ENCODE data around the gene SUPT6H. TPM values are rescaled to one million over a fixed set of nuclear protein-coding genes. Genes with fewer than 3 reads are reported as not detected.
"Not testable (repeated sequence)": the region's sequence is repeated elsewhere in the genome, so short reads cannot be mapped to it uniquely, and the experiment has no call there.

Gene SUPT6H
- polyA plus RNA-seq, 1 of the 3 experiments (the other 2 are of a cell fraction): 26.9 TPM

GRCh38 chr17:28734712-28735241, 72.8 kb downstream of the SUPT6H start (continued):
- TF ChIP-seq EZH2phosphoT487 (IDR thresholded peaks at IDR 0.05; ENCODE audit: borderline replicate concordance, low read depth): no peak

DNA sequence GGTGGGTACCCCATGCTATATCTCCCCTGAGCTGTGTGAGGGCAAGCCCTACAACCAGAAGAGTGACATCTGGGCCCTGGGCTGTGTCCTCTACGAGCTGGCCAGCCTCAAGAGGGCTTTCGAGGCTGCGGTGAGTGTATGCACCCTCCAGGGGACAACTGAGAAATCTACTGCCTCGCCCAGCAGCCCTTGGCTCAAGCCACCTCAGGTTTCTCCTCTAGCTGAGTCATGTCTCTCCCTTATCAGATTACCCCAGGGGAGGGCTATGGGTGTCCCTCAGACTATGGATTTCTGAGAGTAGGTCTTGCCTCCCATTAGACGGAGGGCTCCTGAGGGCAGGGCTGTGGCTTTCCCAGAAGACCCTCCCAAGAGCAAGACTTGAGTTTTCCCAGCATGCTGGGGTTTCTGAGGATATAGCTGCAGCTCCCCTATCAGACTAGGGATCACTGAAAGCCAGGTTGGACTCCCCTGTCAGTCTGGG, 73.3 kb downstream of the SUPT6H start:
- Histone ChIP-seq H3F3A (replicated peaks; ENCODE audit: insufficient read depth) (no peaks in the 10 kb centered on the region), H3K27ac (ENCODE audit: low read depth in 2 of 2, low read length in 1 of 2) (no peak overlapping the region), H3K4me1 (ENCODE audit: control insufficient read depth in 1 of 2, insufficient read depth in 2 of 2, low read depth in 1 of 2, low read length in 1 of 2) (no peaks in the 10 kb centered on the region), H3K9me3 (no peaks in the 10 kb centered on the region), H3K27me3 (ENCODE audit: insufficient read depth) (no peaks in the 10 kb centered on the region), H3K9ac (no peak overlapping the region), H3K4me2 (no peak overlapping the region), H3K36me3 (replicated peaks in 1 of 2; ENCODE audit: control insufficient read depth in 1 of 2, insufficient read depth in 2 of 2, low read length in 1 of 2) (no peaks in the 10 kb centered on the region), H3K9me2 (no peaks in the 10 kb centered on the region), H3K4me3 (ENCODE audit: low read depth in 2 of 2, low read length in 1 of 2) (no peak overlapping the region), H2AFZ (ENCODE audit: low read depth) (no peak overlapping the region), H3K79me2 (ENCODE audit: insufficient read depth) (no peaks in the 10 kb centered on the region), H4K20me1 (ENCODE audit: insufficient read depth) (no peaks in the 10 kb centered on the region)
- ChIA-PET POLR2A (interaction anchor here (0.8 kb wide), 1 partner anchor 8 kb away, joined by 3 read pairs; the partner anchor contains the start of gene TRAF4), CTCF (interaction anchor here (1.1 to 1.2 kb wide), 3 partner anchors 9 to 14 kb away, joined by 3 to 8 read pairs (median 5); partner anchors contain the start of gene TLCD1)
- no peak for DNase-seq
- TF ChIP-seq RCOR1 (IDR thresholded peaks at IDR 0.05; ENCODE audit: low read length): no peak
- no peak for TF ChIP-seq USF2 (IDR thresholded peaks at IDR 0.05; ENCODE audit: borderline replicate concordance, low read depth, low read length)
- no peak for TF ChIP-seq POLR2AphosphoS5 (IDR thresholded peaks at IDR 0.05; ENCODE audit: low read depth, low read length)
- TF ChIP-seq JUND (IDR thresholded peaks at IDR 0.05): no peak
- no peak for TF ChIP-seq PBX3 (IDR thresholded peaks at IDR 0.05)
- 0 out of 2 replicates have a peak, but pooled peaks have one; percentile 7 for TF ChIP-seq FOSL2 (IDR thresholded peaks at IDR 0.05; ENCODE audit: borderline replicate concordance, low read depth)
- TF ChIP-seq TCF12 (IDR thresholded peaks at IDR 0.05): no peak
- no peak for TF ChIP-seq CTCF (IDR thresholded peaks at IDR 0.05)
- WGBS (ENCODE audit: low lambda C conversion rate): 62% methylated on average over 4 of the region's 5 CpGs

- H4K20me1 ChIP-seq (ENCODE audit: insufficient read depth); H3K4me3 ChIP-seq (ENCODE audit: low read depth in 2 of 2, low read length in 1 of 2); DNase-seq; H3K9ac ChIP-seq; H3F3A ChIP-seq (replicated peaks; ENCODE audit: insufficient read depth); H3K79me2 ChIP-seq (ENCODE audit: insufficient read depth); H2AFZ ChIP-seq (ENCODE audit: low read depth); H3K27me3 ChIP-seq (ENCODE audit: insufficient read depth); H3K9me3 ChIP-seq; H3K4me1 ChIP-seq (ENCODE audit: control insufficient read depth in 1 of 2, insufficient read depth in 2 of 2, low read depth in 1 of 2, low read length in 1 of 2); H3K4me2 ChIP-seq; H3K27ac ChIP-seq (ENCODE audit: low read depth in 2 of 2, low read length in 1 of 2); H3K36me3 ChIP-seq (replicated peaks in 1 of 2; ENCODE audit: control insufficient read depth in 1 of 2, insufficient read depth in 2 of 2, low read length in 1 of 2); H3K9me2 ChIP-seq: not testable (repeated sequence)
- WGBS (ENCODE audit: low lambda C conversion rate): 90% methylated on average over 7 of the region's 8 CpGs
- POLR2A ChIA-PET: interaction anchor here (0.8 kb wide), 1 partner anchor 7 kb away, joined by 3 read pairs; the partner anchor contains the start of gene TRAF4
- CTCF ChIA-PET: interaction anchor here (1.1 to 1.2 kb wide), 2 partner anchors 9 to 11 kb away, joined by 3 to 8 read pairs; partner anchors contain the start of gene TLCD1
Observed at GRCh38 chr17:28735913-28736769, 74.1 kb downstream of the SUPT6H start.
